Mesenteric fat pad (tissue), 1 donor: ENCODE results near the gene GTF3C1. TPM values are rescaled to one million over a fixed set of nuclear protein-coding genes. Genes with fewer than 3 reads are reported as not detected.
"Not testable (repeated sequence)": the region's sequence is repeated elsewhere in the genome, so short reads cannot be mapped to it uniquely, and the experiment has no call there.

Experiments used
- DNase-seq: peaks from one replicate; pipeline ENCODE4 v3.0.0-alpha.2; 2020; ENCODE audit warnings: low spot score
- total RNA-seq: library from RNA; stranded (reverse); fragmentation: NEBNext Ultra II Directional; extraction: Animal tissue kit (Norgen Biotek cat#: 25700); gene quantifications from one replicate; pipeline ENCODE4 v1.2.1, GENCODE V29; 2021
- donor health status: DM: yes; HTN: yes; CAD: no.

GTF3C1 gene
- total RNA-seq, 1 donor from 2014 or later: 52.1 TPM

DNA sequence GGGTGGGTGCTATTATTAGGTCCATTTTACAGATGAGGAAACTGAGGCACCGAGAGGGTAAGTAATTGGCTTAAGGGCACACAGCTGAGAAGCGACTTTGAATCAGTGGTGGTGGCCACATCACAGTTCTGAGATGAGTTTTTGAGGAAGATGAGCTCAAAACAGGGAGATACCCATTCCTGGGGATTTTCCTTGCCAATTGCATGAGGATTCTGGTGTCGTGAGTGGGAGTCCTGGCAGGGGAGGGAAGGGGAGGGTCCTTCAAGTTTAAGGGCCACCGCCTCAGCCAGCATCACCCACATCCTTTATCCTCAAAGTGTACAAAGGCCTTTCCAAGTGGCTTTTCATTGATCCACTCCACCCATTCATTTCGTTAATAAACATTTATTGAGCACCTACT is 102.4 kb downstream of the GTF3C1 start:
- no peak for DNase-seq

DNA sequence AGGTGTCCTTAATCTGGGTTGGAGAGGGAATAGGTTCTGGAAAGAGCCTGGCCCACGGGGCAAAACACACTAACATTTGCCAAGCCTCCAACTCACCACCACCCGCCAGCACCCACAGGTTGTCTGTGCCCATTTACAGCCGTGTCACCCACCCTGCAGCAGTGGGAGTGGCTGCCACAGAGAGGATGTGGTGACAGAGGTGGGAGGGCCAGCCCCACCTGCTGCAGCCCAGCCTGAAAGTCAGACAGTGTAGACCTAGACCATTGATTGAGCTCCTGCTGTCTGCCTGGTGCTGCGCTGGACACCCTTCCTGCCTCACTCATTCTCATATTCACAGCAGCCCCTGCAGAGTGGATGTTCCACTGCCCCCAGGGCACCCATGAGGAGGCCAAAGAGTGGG is 103.0 kb downstream of the GTF3C1 start:
- DNase-seq: no peak

DNA sequence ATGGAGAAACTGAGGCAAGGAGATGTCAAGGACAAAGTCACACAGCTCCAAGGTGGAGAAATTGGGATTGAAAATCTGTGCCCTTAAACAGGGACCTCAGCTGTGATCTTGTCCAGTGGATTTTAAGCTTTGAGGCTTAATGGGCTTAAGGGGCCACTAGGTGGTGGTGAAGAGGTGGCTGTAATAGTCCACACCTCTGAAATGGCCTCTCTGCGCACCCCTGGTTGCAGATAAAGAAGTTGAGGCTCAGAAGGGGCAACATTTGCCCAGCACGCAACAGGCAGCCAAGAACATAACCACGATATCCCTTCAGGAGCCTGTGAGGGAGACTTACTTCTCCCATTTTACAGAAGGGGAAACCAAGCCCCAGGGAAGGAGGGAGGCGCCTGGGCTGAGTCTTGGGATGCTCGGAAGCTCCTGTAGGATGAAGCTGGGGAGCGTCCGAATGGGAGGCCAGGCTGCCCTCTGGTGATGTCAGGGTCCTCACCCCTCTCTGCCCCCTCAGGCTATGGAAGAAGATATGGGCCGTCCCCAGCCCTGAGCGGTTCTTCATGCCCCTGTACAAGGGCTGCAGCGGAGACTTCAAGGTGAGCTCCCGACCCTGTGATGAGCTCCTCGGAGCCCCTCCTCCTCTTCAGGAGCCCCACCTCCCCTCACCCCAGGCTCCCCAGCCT is 104.1 kb downstream of the GTF3C1 start:
- no peak for DNase-seq

DNA sequence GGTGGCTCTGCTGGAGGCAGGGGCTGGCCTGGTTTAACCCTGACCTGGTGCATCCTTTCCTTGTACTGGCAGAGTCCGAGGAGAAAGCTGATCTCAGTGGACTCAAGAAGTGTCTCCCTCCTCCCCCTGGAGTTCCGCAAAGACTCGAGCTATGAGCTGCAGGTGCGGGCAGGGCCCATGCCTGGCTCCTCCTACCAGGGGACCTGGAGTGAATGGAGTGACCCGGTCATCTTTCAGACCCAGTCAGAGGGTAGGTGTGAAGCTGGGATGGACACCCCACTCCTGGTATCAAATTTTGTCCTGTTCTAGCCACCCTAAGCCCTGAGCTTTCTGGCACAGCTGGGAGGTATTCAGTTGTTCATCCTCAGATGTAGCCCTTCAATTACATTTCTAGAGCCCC is 105.2 kb downstream of the GTF3C1 start:
- no peak for DNase-seq

DNA sequence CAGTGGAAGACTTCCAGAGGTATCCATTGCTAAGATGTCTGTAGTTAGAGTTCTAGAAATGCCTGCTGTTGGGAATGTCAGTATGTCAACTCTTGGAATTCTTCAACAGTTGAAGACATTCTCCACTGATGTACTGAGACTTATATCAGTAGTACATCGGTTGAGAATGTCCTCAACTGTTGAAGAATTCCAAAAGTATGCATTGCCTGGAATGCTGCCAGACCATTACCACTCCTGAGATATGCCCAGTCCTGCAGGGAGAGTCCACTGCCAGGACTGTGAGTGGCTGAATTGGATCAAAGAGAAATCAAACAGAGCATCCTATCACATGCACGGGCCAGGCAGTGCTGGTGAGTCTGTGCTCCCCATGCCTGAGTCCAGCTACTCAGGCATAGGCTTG is 105.7 kb downstream of the GTF3C1 start:
- DNase-seq: no peak

DNA sequence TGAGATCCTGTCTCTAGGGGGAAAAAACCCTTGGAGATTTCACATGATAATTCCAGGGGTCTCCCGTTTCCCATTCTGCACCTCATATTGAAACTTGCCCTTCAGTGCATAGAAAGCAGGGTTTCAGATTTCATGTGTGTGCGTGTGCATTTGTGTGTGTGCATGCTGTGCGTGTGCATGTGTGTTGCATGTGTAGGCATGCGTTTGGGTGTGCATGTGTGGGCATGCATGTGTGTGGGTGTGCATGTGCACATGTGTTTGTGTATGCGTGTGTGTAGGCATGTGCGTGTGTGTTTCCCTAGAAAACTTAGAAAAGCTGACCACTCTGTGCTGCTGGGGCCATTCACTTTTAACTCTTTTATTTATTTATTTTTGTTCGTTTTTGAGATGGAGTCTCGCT is 107.7 kb downstream of the GTF3C1 start:
- no peak for DNase-seq

DNA sequence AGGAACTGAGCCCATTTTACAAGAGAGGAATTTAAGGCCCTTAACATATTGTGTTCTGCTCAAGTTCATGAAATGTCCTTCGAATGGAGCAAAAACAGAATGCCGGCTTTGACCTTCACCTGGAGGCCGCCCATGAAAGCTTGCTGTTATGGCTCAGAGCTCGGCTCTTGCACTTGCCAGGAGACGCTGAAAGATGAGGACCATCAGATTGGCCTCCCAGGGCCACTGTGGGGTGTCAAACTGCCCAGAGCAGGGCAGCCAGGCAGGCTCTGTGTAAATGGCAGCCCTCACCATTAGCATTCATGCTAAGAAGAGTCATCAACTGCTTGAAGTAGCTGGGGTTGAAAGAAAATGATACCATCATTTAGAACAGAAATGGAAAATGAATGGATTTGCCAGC is 108.4 kb downstream of the GTF3C1 start:
- DNase-seq: peak; percentile 24

DNA sequence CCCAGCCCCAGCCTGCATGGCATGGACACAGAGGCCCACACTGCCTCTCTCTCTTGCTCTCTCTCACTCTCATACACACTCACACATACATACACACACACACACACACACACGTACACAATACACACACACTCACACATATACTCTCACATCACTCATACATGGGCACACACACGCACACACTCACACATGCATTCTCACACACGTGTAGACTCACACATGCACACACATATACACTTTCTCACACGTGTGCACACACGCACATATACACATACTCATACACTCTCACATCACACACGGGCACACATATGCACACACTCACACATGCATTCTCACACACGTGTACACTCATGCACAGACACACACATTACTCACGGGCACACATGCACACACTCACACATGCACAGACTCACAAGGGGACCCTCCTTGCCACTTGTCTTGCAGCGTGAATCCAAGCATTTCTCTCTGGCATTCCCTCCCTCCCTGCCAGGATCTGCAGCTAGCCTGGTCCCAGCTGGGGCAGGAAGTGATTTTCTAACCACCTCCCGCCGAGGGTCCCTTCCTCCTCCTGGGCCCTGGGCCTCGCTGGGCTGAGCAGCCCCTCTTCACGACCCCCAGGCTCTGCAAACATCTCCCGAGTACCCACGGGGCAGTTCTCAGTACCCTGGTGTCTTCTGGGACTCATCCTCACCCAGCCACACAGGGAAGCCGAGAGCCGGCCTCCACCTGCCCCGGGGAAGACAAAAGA is 110.3 kb downstream of the GTF3C1 start:
- peak; percentile 69 for DNase-seq

DNA sequence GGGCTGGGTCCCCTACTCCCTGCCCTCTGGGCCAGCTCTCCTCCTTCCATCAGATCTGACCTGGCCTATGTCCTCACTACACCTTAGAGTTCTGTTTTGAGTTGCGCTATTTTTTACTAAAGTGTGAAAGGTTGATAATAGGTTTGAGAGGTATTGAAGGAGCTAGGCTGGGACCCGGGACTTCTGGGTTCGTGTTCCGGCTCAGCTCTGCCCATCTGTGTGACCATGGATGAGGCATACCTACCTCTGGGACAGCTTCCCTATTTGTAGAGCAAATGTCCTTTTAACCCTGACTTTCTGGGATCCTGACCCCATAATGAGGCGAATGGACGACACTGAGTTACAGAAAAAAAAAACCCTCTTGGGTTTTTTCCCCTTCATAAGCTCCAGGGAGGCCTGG is 111.8 kb downstream of the GTF3C1 start:
- peak; percentile 47 for DNase-seq

DNA sequence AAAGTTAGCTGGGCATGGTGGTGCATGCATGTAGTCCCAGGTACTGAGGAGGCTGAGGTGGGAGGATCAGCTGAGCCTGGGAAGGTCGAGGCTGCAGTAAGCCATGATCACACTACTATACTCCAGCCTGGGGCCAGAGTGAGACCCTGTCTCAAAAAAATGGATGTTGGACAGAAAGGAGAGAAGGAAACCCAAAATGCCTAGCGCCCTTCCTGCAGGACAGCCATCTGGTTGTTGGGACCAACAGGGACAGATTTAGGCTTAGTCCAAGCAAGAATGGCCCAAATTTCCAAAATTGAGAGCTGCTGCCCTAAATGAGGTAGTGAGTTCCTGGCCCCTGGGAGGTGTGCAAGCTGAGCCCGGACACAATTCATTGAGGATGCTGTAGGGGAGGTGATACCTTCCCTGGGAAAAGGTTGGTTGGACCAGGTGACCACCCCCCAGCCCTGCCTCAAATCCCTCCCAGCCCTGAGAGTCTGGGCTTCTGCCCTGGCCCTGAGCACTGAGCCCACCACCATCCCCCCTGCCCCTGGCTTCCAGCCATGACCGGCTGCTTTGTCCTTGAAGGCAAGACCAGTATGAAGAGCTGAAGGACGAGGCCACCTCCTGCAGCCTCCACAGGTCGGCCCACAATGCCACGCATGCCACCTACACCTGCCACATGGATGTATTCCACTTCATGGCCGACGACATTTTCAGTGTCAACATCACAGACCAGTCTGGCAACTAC is 112.6 kb downstream of the GTF3C1 start:
- peak; percentile 74 for DNase-seq

DNA sequence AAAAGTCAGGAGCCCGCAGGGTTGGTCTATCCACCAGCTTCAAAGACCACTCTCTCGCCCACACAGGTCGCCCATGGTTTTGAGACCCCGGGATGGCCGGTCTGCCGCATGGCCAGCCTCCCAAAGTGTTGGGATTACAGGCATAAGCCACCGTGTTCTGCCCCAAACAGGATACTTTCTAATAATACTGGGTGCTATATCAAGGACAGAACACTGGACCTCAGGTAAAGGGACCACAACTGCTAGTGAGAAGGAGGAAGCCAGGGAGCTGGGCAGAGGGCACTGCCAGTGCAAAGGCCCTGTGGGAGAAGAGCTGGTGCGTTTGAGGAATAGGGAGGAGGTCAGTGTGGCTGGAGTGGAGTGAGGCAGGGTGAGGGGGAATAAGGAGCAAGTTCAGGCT is 113.6 kb downstream of the GTF3C1 start:
- peak; percentile 68 for DNase-seq

DNA sequence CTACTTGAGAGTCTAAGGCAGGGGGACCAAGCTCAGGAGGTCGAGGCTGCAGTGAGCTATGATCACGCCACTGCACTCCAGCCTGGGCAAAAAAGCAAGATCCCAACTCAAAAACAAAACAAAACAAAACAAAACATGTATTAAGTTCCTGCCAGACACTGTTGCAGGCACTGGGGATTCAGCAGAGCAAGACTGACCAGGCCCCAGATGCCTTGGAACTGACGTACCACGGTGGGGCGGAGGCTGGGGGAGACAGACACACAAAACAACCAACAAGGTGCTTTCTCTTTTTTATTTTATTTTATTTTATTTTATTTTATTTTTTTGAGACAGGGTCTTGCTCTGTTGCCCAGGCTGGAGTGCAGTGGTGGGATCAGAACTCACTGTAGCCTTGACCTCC is 114.6 kb downstream of the GTF3C1 start:
- DNase-seq: peak; percentile 67

DNA sequence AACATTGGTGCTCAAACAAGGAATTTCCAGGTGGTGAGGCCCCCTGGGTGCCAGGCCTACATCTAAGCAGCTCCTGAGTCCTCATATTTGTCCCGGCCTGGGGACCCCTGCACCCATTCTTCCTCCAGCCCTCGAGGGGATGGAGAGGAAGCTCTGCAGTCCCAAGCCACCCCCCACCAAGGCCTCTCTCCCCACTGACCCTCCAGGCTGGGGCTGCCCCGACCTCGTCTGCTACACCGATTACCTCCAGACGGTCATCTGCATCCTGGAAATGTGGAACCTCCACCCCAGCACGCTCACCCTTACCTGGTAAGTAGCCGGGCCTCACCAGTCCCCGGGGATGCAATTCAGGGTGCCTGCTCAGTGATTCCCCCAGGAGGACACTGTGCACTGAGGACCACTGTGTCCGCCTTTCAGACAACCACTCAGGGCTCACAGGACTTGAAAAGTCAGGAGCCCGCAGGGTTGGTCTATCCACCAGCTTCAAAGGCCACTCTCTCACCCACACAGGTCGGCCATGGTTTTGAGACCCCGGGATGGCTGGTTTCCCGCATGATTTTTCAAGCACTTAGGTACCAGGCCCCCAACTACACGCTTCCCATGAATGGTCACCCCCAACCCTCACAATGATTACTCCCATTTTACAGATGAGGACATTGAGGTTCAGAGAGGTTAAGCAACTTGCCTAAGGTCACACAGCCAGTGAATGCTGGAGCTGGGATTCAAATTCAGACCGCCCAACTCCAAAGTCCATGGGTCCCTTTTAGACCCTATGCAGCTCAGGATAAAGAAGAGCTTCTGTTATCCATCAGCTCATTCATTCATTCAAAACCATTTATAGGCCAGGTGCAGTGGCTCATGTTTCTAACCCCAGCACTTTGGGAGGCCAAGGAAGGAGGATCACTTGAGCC is 115.3 kb downstream of the GTF3C1 start:
- DNase-seq: peak; percentile 85

DNA sequence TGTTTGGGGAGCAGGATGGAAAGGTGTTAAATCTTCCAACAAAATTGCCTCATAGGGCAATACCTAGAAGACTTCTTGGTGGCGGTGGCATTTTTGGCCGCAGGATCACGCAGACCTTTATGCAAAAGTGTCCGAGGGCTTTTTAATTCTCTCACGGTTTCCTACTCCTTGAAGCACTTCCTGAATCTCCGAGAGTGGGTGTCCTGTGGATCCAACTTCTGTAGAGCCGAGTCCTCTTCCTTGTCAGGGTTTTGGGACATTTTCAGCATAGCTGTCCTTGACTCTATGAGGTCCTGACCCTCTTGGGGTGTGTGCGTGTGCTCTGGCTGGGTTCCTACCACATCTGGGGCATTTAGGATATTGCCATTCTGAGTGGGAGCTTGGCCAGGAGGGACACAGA is 116.1 kb downstream of the GTF3C1 start:
- no peak for DNase-seq

DNA sequence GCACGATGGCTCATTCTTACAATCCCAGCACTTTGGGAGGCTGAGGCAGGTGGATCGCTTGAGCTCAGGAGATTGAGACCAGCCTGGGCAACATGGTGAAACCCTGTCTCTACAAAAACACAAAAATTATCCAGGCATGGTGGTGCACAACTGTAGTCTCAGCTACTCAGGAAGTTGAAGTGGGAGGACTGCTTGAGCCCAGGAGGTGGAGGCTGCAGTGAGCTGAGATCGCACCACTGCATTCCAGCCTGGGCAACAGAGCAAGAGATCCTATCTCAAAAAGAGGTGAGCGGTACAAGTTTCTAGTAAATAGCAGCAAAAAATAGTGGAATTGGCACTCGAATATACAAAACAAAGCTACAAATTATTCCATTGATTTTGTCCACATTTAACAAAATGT is 116.5 kb downstream of the GTF3C1 start:
- not testable (repeated sequence) for DNase-seq

DNA sequence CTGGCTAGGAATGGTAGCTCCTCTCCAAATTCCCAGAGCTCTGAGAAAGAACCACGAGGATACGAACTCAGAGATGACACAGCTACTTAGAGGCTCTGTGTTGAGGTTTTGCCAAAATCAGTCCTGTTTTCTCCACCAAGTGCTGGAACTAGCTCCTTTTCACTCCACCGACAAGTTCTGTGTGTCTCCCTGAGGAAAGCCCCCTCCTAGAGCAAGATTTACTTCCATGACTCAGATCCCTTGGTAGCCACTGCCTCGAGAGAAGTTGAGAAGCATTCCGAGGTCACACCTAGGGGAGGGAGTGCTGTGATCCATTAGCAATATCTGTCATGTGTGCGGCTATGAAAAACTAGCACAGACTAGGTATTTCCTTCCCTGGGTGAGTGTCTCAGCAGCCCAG is 117.2 kb downstream of the GTF3C1 start:
- no peak for DNase-seq

DNA sequence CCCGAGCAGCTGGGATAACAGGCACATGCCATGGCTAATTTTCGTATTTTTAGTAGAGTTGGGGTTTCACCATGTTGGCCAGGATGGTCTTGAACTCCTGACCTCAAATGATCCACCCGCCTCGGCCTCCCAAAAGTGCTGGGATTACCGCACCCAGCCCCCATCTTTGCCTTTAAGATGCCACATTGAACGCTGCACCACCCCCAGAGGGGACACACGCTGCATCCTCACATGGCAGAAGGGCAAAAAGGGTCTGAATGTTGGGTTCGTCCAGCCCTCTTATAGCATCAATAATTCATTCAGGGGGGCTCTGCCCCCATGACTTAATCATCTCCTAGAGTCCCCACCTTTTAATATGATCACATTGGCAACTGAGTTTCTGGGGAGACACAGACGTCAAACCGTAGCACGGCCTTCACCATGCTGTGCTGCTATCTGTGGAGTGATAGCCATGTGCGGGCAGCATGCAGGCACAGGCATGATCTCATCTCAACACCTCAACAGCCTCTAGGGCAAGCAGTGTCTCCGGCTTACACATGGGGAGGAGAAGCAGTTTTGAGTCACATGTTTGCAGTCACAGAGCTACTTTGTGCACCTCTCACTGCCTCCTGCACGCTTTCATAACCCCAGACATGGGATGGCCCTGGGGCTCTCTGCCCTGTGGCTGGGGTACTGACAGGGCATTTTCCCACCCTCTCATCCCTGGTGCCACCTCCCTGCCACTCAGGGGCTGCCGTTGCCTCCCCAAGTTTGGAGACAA is 117.8 kb downstream of the GTF3C1 start:
- peak; percentile 57 for DNase-seq

DNA sequence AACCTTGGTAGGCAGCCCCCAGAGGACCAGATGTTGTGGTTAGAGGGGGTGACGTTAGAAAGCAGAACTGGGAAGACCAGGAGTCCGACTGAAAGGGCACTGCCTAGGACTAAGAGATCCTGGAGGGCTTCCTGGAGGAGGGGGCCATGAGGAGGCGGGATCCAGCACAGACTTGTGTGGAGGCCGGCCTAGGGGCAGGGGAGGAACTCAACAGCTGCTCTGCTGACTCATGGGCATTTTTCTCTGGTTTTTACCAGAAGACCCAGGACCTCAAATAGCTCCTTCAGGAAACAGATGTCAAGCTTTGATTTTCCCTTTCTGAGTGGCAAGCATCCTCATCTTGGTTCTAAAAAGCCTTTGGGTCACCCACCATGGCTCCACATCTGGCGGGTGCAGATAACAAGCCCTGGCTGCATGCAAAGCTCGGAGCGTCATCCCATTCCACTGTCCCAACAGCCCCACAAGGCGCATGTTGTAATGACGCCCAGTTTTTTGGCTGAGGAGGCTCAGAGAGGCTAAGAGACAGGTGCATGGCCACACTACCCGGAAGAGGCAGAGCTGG is 118.7 kb downstream of the GTF3C1 start:
- DNase-seq: peak; percentile 37

DNA sequence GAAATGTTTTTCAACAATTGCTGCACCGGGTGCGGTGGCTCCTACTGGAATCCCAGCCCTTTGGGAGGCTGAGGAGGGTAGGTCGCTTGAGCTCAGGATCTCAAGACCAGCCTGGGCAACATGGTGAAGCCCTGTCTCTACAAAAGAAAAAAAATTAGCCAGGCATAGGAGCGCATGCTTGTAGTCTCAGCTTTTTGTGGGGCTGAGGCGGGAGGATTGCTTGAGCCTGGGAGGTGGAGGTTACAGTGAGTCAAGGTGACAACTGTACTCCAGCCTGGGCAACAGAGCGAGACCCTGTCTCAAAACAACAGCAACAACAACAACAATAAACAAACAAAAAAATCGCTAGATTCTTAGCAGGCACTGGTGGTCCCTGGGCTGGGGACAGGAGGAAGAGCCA is 119.2 kb downstream of the GTF3C1 start:
- DNase-seq: peak; percentile 55

DNA sequence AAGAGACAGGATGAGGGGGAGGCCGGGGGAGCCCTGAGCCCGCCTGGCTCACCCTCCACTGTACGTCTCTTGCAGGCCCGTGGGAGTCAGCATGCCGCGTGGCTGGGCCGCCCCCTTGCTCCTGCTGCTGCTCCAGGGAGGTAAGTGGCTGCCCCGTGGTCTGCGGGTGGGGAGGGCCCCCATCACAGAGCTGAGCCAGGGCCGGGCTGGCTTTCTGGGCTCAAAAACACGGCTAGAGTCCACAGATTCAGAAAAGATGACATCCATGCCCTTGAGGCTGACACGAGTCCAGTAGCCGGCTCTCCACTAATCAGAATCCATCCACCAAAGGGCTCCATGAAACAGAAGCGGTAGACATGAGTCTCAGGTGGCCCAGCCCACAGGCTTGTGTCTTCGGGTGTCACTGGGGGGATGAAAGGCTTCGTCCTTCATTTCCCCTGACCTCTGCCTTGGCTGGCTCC is 119.7 kb downstream of the GTF3C1 start:
- peak; percentile 83 for DNase-seq
